HuH-7.5 (cell line): ENCODE data around the gene NRP2.

Experiments used
- DNase-seq: peaks from one replicate; pipeline ENCODE4 v3.0.0; 2011; ENCODE audit warnings: low spot score

Gene NRP2

DNA sequence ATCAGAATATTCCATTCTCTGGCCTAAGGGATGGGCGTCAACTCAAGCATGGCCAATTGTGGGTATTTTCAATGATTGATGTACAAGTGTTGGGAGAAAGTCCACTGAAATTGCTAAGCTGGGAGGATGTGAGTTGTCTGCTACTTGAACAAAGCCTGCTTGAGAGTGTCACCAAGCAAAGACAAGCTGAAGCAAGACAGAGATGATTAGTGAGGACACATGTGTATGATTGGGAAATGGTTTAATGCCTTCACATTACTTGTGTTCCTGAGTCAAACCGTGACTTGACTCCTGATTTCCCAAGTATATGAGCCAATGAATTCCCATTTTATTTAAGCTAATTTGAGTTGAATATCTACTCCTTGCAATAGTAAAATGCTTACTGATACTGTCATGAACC lies 23.7 kb upstream of the NRP2 start:
- no peak for DNase-seq

DNA sequence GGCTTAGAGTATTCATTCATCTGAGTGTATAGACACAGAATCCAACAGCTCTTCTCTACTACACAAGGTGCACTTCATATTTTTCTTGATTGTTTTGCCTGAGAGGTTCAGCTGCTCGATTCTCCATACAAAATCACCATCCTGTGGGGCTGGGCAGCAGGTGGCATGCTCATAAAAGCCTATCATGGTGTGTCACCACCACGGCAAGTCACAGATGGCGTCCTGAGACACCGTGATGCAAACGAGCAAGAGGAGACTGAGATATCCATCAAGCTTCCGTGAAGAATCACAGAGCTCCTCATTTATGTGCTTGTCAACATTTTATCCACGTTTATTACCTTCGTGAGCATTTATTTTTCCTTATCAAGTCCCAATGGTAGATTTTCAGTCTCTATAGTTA lies 22.4 kb upstream of the NRP2 start:
- no peak for DNase-seq

- no peak for DNase-seq
These were observed 21.7 kb upstream of the NRP2 start for GRCh38 chr2:205660521-205661124.

GRCh38 chr2:205661281-205661680 lies 21.0 kb upstream of the NRP2 start:
- DNase-seq: no peak

DNA sequence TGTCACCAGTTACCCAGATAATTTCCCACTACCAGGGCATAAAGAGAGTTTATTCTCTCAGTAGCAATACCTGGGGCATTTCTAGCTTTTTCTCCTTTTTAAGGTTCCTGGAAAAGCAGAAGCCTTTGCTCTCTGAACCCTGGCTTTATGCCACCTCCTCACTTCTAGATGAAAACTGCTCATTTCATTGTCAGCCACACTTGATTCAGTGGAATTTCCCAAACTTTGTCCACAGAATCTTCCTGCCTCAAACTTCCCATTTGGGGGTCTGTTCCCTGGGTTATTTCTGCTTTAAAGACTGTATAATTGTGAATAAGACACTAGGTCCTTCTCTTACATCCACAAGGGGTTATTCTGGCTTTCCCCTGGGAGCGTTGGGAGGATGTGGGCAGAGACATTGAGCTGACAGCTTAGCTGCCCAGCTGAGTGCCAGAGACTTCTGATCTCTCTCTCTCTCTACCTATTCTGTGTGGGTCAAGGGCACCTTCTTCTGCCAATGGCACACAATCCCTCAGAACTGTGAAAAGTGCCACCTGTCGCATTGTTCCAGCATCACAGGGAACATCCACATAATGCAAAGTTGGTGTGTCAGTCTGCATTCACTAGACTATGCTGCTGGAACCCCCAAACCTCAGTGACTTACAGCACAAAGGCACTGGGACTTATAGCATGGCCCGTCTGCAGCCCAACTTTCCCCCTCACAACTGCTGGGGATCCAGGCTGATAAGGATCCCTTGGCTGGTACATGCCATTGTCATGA lies 19.9 kb upstream of the NRP2 start:
- DNase-seq: no peak

GRCh38 chr2:205665791-205666190 lies 16.5 kb upstream of the NRP2 start:
- DNase-seq: no peak

GRCh38 chr2:205670292-205670691 lies 12.0 kb upstream of the NRP2 start:
- no peak for DNase-seq

DNA sequence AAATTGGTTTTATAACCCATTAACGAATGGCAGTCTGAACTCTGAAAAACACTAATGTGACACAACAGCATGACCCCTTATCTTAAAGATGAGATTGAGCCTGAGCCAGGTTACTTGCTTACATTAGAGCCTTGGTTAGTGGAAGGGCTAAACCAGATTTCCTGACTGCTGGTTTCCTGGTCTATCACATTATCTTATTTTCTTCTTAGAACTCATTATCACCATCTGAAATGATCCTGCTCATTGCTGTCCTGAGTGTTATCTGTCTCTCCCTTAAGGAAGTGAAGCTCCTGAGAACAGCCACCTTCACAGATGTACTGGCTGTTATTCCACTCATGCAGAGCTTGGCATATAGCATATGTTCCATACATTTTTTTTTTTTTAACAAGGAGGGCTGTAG lies 9.0 kb upstream of the NRP2 start:
- no peak for DNase-seq

GRCh38 chr2:205675861-205676516 lies 6.3 kb upstream of the NRP2 start:
- DNase-seq: no peak

DNA sequence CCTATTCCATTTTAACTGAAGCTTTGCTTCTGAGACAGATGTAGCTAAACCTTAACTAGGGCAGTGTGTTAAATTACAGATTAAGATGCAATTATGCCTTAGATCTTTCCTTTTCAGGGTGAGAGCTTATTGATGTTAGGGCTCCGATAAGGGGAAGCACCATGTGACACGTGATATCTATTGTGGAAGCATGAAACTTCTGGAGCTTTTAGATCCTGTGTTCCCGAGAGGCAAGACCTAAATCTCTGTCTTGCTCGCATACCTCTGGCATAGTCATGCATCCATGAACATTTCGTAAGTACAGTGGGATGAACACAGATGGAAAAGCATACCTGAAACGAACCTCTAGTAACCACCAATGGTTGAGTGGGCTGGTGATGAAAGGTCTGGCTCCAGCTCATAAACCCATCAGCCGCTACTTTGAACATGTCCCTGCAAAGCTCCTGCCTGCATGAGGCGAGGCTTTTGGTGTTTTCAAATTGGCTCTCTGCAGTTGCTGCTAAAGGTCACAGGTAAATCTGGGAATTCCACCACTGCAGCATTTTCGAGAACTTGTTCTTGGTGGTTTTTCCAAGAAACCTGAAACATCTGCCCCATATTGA lies 3.7 kb upstream of the NRP2 start:
- DNase-seq: no peak

DNA sequence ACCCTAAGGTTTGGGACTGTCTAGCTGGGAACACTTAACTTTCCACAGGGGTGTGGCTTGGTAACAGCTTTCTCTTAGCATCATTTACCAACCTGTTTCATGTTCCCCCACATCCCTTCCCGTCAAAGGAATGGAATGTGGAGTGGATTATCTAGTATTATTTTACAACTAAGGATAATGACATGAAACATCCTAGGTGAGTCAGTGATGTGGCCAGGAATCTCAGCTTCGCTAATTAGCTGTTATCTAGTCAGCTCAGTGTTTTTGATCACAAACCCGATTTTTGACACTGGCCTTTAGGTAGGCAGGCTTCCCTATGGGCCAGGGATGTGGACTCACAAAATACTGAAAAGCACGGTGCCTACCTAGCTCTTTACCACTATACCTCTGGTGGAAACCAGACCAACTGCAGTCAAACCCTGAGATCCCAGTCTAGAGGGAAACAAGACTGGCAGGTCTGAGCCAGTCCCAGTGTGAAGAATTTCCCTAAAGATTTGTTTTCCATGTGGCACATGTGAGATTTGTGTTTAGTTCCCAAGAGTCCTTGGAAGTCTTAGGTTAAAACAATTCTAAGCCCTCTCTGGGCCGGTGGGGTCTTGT lies 2.8 kb upstream of the NRP2 start:
- DNase-seq: no peak

DNA sequence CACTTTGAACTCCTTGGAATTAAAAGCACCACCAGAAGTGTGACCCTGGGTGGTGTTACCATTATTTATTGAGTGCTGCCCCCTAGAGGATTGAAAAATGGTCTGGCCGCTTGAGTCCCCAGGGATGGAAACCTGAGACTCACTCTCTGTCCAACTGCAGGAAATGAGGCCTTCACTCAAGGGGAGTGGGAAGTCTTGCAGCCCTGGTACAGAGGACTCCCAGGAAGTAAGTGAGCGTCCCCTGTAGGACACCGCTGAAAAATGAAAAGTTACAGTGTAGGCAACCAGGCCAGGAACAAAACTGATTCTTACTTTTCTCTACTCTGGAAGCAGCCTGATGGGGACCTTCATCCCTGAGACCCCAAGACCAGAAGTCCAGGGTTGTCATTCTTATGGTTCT lies 2.2 kb upstream of the NRP2 start:
- no peak for DNase-seq

DNA sequence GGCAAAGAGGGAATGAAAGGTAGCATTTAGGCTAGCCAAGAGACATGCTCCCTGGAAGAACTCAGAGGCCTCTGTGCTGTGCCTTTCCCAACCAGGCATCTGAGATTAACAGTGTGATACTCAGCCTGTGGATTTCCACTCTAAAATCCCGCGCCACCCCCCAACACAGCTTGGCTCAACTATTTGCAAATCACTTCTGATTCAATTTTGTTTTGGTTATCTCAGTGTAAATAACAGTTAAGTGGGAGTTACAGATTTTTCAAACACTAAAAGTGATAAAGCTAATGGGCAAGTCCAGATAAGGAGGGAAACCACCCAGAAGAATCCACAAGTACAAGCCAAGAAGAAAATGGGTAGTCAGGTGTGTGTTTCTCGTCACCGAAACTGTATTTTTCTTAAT lies 1.4 kb upstream of the NRP2 start:
- DNase-seq: no peak

- no peak for DNase-seq
These were observed 681 bp upstream of the NRP2 start for GRCh38 chr2:205681401-205682238.

GRCh38 chr2:205682971-205683501 lies 735 bp downstream of the NRP2 start:
- DNase-seq: no peak

DNA sequence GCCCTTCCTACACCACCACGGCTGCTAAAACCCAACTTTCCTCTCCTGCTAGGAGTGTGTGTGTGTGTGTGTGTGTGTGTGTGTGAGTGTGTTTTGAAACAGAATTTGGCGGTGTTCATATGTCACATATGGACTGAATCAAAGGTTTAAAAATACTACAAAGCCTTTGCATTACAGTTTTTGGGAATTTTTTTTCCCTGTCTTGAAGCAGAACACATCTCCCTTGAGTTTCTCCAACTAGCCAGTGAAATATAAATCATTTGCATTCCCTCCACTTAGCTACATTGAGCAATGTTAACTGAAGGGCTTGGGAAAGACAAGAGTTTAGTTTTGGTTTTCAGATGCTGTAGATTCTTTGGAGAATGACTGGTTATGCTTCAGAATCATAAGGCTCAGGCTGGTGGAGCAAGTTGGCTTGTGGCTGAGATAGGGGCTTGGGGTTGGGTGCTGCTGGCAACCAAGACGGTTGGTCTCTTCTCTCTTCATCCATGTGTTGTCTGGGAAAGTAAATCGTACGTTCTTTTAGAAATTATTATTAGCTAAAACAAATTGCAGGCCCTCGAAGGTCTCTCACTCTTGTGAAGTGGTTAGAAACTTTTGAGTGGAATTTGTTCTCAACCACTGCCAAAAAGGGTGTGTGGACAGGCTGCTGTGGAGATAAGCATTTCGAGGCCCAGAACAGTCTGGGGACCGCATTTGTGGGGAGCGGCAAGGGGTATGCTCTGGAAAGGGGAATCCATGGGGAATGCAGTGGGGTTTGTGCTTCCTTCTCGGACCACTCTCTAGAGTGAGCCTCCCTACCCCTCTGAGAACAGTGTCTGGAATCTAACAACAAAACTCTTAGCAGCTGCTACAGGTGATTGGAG lies 1.4 kb downstream of the NRP2 start:
- no peak for DNase-seq

- no peak for DNase-seq
These were observed 2.6 kb downstream of the NRP2 start for GRCh38 chr2:205684871-205685313.

DNA sequence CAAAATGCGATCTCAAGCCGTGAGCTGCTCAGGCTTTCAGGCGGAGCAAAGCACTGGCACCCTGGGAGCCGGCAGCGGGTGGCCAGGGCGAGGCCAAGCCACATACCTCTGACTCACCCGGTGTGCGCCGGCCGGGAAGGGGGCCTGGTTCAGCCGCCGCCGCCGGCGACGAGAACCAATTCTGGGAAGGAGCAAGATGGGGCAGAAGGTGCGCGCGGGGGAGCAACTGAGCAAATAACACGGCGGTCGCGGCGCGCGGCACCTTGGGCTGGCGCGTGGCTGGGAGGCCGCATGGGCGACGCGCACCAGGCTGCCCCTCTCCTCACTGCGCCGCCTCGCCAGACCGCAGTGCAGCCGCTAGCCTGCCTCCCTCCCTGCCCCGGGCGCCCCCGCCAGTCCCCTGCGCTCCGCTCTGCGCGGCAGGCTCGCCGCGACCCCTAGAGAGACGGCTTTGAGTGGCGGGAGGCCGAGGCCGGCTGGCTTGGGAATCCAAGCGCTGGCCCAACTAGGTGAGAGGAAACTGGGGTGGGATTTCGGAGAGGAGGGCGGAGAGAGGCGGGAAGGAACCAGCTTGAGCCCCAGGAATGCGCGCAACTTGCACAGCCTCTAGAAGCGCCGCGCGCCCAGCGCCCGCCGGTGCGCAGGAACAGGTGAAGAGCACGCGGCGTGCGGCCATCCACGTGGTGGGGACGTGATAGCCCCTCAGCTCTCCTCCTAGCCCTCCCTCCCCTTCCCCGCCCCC lies 3.2 kb downstream of the NRP2 start:
- DNase-seq: no peak

DNA sequence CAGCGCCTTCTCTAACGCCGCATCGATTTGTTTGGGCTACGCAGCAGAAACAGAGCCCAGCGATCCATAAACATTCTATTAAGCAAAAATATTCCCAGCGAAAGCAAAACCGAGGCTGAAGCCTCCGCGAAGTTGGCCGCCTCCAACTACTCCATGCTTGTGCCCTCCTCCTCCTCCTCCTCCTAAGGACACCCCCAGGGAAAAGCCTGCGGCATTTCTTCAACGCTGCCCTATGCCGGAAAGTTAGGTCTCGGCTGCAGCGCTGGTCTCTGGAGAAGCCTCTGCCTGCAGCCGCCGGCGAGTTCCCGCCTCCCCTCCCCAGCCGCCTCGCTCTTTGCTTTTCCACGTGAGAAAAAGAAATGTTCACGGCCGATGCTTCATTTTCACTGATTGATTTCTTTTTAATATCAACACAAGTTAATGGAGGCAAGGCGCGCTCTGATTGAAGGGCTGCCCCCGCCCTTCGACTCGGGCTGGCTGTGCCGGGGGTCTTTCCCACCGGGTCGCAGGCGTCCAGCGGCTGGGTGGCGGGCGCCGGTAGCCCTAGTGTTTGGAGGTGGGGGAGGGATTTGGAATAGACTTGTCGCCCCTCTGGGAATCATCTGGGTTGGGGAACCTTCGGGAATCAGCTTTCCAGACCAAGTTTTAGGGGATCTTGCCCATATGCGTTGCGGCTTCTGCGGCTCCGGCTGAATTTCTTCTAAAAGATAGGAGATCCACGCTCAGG lies 3.9 kb downstream of the NRP2 start:
- DNase-seq: no peak
